ENCODE data around the gene MSRB1.

Gene MSRB1

DNA sequence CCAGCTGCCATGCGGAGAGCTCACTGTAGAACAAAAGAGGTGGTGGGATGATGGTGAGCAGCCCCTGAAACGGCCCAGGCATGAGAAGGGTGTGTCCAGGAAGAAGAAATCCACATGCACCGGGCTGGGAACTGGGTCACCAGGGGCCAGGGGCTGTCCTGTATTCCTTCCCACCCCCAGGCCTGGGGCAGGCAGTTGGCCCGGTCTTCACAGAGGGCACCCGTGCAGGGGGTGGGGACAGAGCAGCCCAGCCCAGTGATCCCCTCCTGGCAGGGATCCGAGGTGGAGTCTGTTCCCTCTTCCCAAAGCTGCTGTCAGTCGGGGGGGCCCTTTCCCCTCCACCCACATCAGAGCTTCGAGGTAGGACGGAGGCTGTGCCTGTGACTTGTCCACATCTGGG, 34.0 kb downstream of the MSRB1 start:
- H3K27me3 ChIP-seq (ENCODE audit: control insufficient read depth in 1 of 2, insufficient read depth in 2 of 2, low read length in 2 of 2) = peaks cover 0 to 14% of the 10 kb centered on the region in 2 donors

DNA sequence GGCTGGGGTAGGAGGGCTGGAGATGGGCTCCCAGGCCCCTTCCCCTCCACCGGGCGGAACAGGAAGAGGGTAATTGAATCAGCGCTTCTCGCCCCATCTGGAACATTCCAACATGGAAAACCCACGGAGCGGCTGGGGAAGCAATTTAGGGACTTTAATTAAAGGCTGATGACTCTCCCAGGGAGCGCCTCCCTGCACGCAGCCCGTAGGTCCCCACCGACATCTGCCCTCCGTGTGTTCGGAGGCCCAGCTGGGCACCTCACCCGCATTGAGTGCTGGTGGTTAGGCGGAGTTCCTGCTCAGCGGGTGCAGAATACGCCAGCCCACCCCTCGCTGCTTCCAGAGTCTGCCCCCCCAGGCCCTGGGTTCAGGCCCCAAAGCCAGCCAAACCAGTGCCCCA, 34.8 kb downstream of the MSRB1 start:
- Histone ChIP-seq H3K27ac (ENCODE audit: low read depth, low read length) (no peak overlapping the region), H3K36me3 (ENCODE audit: control insufficient read depth in 1 of 2, insufficient read depth in 2 of 2, low read length in 2 of 2) (no peaks in the 10 kb centered on the region), H3K9me3 (ENCODE audit: control insufficient read depth in 1 of 2, low read length in 2 of 2) (no peaks in the 10 kb centered on the region), H3K9ac (ENCODE audit: low read depth in 1 of 2, low read length in 2 of 2) (no peak overlapping the region), H3K27me3 (ENCODE audit: control insufficient read depth in 1 of 2, insufficient read depth in 2 of 2, low read length in 2 of 2) (peaks cover 0 to 14% of the 10 kb centered on the region in 2 donors), H3K4me3 (ENCODE audit: low read depth in 1 of 2, low read length in 2 of 2) (no peak overlapping the region), H3K4me1 (ENCODE audit: control insufficient read depth in 1 of 2, insufficient read depth in 2 of 2, low read length in 2 of 2) (peaks cover 22 to 28% of the 10 kb centered on the region in 2 donors)

More for the DNA sequence above, 34.0 kb downstream of the MSRB1 start:
- H3K9ac ChIP-seq (ENCODE audit: low read depth in 1 of 2, low read length in 2 of 2) = no peak overlapping the region
- H3K27ac ChIP-seq (ENCODE audit: low read depth, low read length) = no peak overlapping the region
- H3K4me3 ChIP-seq (ENCODE audit: low read depth in 1 of 2, low read length in 2 of 2) = no peak overlapping the region
- no peaks in the 10 kb centered on the region for H3K36me3 ChIP-seq (ENCODE audit: control insufficient read depth in 1 of 2, insufficient read depth in 2 of 2, low read length in 2 of 2)
- no peaks in the 10 kb centered on the region for H3K9me3 ChIP-seq (ENCODE audit: control insufficient read depth in 1 of 2, low read length in 2 of 2)
- H3K4me1 ChIP-seq (ENCODE audit: control insufficient read depth in 1 of 2, insufficient read depth in 2 of 2, low read length in 2 of 2) = peaks cover 27 to 34% of the 10 kb centered on the region in 2 donors

DNA sequence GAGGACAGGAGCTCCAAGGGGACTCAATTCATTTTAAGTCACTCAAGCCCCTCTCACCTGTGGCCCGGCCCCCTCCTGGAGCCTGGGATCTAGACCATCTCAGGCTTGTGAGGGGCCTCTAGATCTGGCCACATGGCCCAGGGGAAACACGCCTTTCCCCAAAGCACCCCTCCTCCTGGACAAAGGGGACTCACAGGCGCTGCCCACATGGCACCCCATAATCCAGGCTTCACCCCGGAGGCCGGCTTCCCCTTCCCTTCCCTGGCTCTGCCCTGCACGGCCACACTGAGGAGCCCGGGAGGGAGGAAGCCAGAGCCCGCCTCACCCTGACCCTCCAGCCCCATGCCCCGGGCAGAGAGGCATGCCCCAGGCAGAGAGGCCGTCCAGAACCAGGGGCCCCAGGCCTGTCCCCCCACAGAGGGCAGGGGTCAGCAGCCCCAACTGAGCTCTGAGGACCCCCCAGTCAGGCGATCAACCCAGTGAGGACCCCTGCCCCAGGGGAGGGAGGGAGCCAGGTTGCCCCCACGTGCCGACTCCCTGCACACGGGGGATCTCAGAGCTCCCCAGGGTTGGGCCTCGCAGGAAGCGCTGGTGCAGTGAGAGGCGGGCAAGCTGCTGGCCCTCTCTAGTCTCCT, 35.7 kb downstream of the MSRB1 start:
- no peak overlapping the region for H3K27ac ChIP-seq (ENCODE audit: low read depth, low read length)
- no peaks in the 10 kb centered on the region for H3K9me3 ChIP-seq (ENCODE audit: control insufficient read depth in 1 of 2, low read length in 2 of 2)
- no peak overlapping the region for H3K9ac ChIP-seq (ENCODE audit: low read depth in 1 of 2, low read length in 2 of 2)
- H3K4me1 ChIP-seq (ENCODE audit: control insufficient read depth in 1 of 2, insufficient read depth in 2 of 2, low read length in 2 of 2) = peaks cover 20 to 22% of the 10 kb centered on the region in 2 donors
- no peak overlapping the region for H3K4me3 ChIP-seq (ENCODE audit: low read depth in 1 of 2, low read length in 2 of 2)
- H3K36me3 ChIP-seq (ENCODE audit: control insufficient read depth in 1 of 2, insufficient read depth in 2 of 2, low read length in 2 of 2) = no peaks in the 10 kb centered on the region
- H3K27me3 ChIP-seq (ENCODE audit: control insufficient read depth in 1 of 2, insufficient read depth in 2 of 2, low read length in 2 of 2) = peaks cover 0 to 14% of the 10 kb centered on the region in 2 donors

DNA sequence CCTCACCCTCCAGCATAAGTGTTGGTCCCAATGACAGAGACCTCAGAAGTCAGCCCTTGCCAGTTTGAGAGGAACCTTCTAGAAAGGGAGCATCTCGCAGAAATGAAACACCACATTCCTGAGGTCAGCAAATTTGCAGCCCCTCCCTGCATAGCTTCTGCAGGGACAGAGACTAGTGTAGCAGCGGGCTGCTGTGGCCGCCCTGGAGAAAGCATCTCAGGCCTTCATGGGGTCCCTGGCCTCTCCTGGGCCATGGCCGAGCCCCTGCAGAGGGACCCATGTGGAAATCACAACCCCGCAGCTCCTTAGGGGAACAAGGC, 36.2 kb downstream of the MSRB1 start:
- H3K4me3 ChIP-seq (ENCODE audit: low read depth in 1 of 2, low read length in 2 of 2) = no peak overlapping the region
- H3K36me3 ChIP-seq (ENCODE audit: control insufficient read depth in 1 of 2, insufficient read depth in 2 of 2, low read length in 2 of 2) = no peaks in the 10 kb centered on the region
- H3K27ac ChIP-seq (ENCODE audit: low read depth, low read length) = no peak overlapping the region
- peaks cover 0 to 14% of the 10 kb centered on the region in 2 donors for H3K27me3 ChIP-seq (ENCODE audit: control insufficient read depth in 1 of 2, insufficient read depth in 2 of 2, low read length in 2 of 2)
- no peaks in the 10 kb centered on the region for H3K9me3 ChIP-seq (ENCODE audit: control insufficient read depth in 1 of 2, low read length in 2 of 2)
- peaks cover 14 to 17% of the 10 kb centered on the region in 2 donors for H3K4me1 ChIP-seq (ENCODE audit: control insufficient read depth in 1 of 2, insufficient read depth in 2 of 2, low read length in 2 of 2)
- H3K9ac ChIP-seq (ENCODE audit: low read depth in 1 of 2, low read length in 2 of 2) = no peak overlapping the region

DNA sequence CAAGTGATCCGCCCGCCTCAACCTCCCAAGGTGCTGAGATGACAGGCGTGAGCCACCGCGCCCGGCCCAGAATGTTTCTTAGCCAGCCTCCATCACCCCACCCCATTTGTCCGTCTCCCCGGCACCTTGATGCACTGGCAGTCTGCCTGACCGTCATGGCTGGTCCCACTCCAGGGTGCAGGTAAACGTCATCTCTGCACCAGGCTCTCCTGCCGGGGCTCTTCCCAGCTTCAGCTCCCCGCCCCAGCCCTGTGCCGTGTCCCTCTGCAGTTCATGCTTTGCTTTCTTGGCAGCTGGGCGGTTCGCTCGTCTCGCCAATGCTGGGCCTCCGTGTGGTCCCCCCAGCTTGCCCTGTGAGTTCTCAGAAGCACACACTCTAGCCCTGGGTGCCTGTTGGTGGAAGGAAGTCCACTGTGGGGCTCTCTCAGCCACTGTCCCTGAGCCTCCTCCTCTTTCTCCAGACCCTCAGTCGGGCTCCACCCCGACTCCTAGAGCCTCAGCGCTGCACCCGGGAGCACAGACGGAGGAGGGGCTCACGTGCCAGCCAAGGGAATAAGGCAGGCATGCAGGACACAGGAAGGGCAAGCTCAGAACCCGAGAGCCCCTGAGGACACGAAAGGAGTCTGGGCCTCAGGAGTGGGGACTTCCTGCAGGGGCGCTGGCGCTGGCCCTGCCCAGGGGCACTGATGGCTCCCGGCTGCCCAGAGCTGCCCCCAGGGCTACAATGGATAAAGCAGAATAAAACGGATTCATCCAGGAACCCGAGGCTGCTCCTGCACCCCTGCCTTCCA, 36.7 kb downstream of the MSRB1 start:
- no peaks in the 10 kb centered on the region for H3K9me3 ChIP-seq (ENCODE audit: control insufficient read depth in 1 of 2, low read length in 2 of 2)
- no peak overlapping the region for H3K4me3 ChIP-seq (ENCODE audit: low read depth in 1 of 2, low read length in 2 of 2)
- H3K9ac ChIP-seq (ENCODE audit: low read depth in 1 of 2, low read length in 2 of 2) = no peak overlapping the region
- H3K27ac ChIP-seq (ENCODE audit: low read depth, low read length) = no peak overlapping the region
- H3K27me3 ChIP-seq (ENCODE audit: control insufficient read depth in 1 of 2, insufficient read depth in 2 of 2, low read length in 2 of 2) = peaks cover 0 to 14% of the 10 kb centered on the region in 2 donors
- no peaks in the 10 kb centered on the region for H3K36me3 ChIP-seq (ENCODE audit: control insufficient read depth in 1 of 2, insufficient read depth in 2 of 2, low read length in 2 of 2)
- peaks cover 11 to 15% of the 10 kb centered on the region in 2 donors for H3K4me1 ChIP-seq (ENCODE audit: control insufficient read depth in 1 of 2, insufficient read depth in 2 of 2, low read length in 2 of 2)

DNA sequence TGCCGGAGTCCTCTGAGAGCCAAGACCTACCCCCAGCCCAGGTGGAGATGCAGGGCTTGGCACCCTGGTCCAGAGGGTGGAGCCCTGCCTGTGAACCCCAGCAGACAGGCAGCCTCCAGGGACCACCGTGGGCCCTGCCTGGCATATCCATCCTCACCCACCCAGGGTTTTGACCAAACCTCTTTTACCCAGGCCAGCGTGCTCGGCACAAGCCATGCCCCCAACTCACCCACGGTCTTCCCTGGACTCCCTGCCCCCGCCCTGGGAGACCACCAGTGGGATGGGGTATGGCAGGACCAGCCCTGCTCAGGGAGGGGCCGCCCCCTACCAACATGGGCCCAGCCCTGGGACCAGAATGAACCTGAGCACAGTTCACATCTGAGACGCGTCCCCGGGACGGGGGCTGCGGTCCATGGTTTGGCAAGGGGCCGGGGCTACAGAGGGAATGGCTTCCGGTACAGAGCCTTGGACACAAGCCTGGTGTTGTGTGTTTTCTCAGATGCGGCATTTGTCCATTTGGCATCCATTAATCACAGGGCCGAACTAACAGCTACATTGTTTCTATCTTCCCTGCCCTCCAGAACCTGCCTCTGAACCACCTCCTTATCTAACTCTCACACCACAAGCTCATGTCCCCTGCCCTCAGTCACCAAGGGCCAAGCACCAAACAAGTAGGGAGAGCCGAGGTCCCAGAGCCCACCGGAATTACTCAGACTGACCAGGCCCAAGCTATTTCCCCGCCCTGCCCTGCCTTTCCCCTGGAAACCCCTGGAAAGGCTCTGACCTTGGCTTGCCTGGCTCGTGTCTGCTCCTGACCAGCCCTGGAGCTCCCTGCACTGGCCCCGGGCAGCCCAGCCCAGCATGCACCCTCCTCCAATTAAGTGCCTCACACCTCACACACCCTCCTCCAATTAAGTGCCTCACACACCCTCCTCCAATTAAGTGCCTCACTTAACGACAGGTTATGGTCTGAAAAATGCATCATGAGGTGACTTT, 38.9 kb downstream of the MSRB1 start:
- H3K9ac ChIP-seq (ENCODE audit: low read depth in 1 of 2, low read length in 2 of 2) = no peak overlapping the region
- no peaks in the 10 kb centered on the region for H3K9me3 ChIP-seq (ENCODE audit: control insufficient read depth in 1 of 2, low read length in 2 of 2)
- H3K4me3 ChIP-seq (ENCODE audit: low read depth in 1 of 2, low read length in 2 of 2) = no peak overlapping the region
- H3K27ac ChIP-seq (ENCODE audit: low read depth, low read length) = no peak overlapping the region
- H3K27me3 ChIP-seq (ENCODE audit: control insufficient read depth in 1 of 2, insufficient read depth in 2 of 2, low read length in 2 of 2) = peaks cover 0 to 14% of the 10 kb centered on the region in 2 donors
- H3K4me1 ChIP-seq (ENCODE audit: control insufficient read depth in 1 of 2, insufficient read depth in 2 of 2, low read length in 2 of 2) = peaks cover 13 to 14% of the 10 kb centered on the region in 2 donors
- H3K36me3 ChIP-seq (ENCODE audit: control insufficient read depth in 1 of 2, insufficient read depth in 2 of 2, low read length in 2 of 2) = no peaks in the 10 kb centered on the region

DNA sequence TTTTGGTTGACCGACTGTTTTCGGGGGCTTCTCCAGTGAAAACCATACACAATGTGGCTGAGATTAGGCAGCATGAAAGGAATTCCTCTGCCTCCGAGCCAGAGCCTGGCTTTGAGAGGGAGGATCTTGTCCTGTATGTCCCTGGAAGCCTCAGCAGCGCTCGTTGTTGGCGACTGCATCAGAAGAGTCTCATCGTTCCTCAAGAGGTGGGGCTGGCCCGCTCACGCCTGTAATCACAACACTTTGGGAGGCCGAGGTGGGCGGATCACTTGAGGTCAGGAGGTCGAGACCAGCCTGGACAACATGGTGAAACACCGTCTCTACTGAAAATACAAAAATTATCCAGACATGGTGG, 39.8 kb downstream of the MSRB1 start:
- no peak overlapping the region for H3K4me3 ChIP-seq (ENCODE audit: low read depth in 1 of 2, low read length in 2 of 2)
- no peaks in the 10 kb centered on the region for H3K36me3 ChIP-seq (ENCODE audit: control insufficient read depth in 1 of 2, insufficient read depth in 2 of 2, low read length in 2 of 2)
- no peak overlapping the region for H3K27ac ChIP-seq (ENCODE audit: low read depth, low read length)
- H3K4me1 ChIP-seq (ENCODE audit: control insufficient read depth in 1 of 2, insufficient read depth in 2 of 2, low read length in 2 of 2) = peaks cover 13 to 14% of the 10 kb centered on the region in 2 donors
- H3K27me3 ChIP-seq (ENCODE audit: control insufficient read depth in 1 of 2, insufficient read depth in 2 of 2, low read length in 2 of 2) = peaks cover 0 to 9% of the 10 kb centered on the region in 2 donors
- no peaks in the 10 kb centered on the region for H3K9me3 ChIP-seq (ENCODE audit: control insufficient read depth in 1 of 2, low read length in 2 of 2)
- no peak overlapping the region for H3K9ac ChIP-seq (ENCODE audit: low read depth in 1 of 2, low read length in 2 of 2)

DNA sequence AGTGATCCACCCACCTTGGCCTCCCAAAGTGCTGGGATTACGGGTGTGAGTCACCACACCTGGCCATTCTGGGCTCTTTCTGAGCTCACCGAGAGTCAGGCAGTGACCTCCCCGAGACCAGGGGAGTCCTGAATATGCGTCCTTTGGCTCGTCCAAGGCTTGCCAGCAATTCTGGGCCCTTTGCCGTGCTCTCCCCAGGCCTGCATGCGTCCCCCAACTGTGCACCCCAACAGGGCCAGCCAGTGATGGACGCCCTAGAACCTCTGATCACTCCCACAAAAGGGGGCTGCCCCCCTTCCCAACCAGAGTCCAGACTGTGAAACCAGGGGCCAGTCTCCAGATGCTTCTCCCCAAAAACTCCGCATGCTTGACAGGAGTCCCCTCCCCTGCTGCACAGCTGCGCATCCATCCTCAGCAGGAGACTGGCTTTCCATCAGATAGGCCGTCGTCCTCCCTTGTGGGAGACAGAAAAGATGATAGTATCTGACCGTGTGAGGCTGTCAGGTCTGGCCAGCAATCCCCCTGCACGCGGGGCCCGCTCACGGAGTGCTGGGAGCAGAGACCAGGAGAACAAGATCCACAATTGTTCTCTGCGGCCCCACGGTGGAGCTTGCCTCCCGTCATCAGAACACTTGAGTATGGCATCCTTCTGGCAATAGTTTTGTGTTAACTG, 40.3 kb downstream of the MSRB1 start:
- Histone ChIP-seq H3K9me3 (ENCODE audit: control insufficient read depth in 1 of 2, low read length in 2 of 2) (no peaks in the 10 kb centered on the region), H3K27ac (ENCODE audit: low read depth, low read length) (no peak overlapping the region), H3K36me3 (ENCODE audit: control insufficient read depth in 1 of 2, insufficient read depth in 2 of 2, low read length in 2 of 2) (no peaks in the 10 kb centered on the region), H3K27me3 (ENCODE audit: control insufficient read depth in 1 of 2, insufficient read depth in 2 of 2, low read length in 2 of 2) (peaks cover 0 to 8% of the 10 kb centered on the region in 2 donors), H3K4me1 (ENCODE audit: control insufficient read depth in 1 of 2, insufficient read depth in 2 of 2, low read length in 2 of 2) (peaks cover 13 to 14% of the 10 kb centered on the region in 2 donors), H3K4me3 (ENCODE audit: low read depth in 1 of 2, low read length in 2 of 2) (no peak overlapping the region), H3K9ac (ENCODE audit: low read depth in 1 of 2, low read length in 2 of 2) (no peak overlapping the region)

DNA sequence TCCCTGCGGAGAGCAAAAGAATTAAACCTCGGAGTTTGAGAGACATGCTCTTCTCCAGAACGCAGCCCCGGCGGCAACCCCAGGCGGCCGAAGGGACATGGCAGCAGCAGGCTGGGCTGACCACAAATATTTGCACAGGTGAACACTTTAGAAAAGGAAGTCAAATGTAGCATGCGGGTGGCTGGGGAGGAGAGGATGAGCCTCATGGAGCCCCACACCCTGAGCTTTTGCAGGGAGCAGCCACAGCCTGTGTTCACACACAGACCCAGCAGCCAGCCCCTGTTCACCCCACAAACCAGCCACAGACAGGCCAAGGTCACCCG, 42.6 kb downstream of the MSRB1 start:
- Histone ChIP-seq H3K27me3 (ENCODE audit: control insufficient read depth in 1 of 2, insufficient read depth in 2 of 2, low read length in 2 of 2) (no peaks in the 10 kb centered on the region), H3K4me1 (ENCODE audit: control insufficient read depth in 1 of 2, insufficient read depth in 2 of 2, low read length in 2 of 2) (peaks cover 14 to 16% of the 10 kb centered on the region in 2 donors)

More for the DNA sequence above, 42.6 kb downstream of the MSRB1 start:
- H3K9ac ChIP-seq (ENCODE audit: low read depth in 1 of 2, low read length in 2 of 2) = no peak overlapping the region
- H3K36me3 ChIP-seq (ENCODE audit: control insufficient read depth in 1 of 2, insufficient read depth in 2 of 2, low read length in 2 of 2) = no peaks in the 10 kb centered on the region
- H3K9me3 ChIP-seq (ENCODE audit: control insufficient read depth in 1 of 2, low read length in 2 of 2) = no peaks in the 10 kb centered on the region
- no peak overlapping the region for H3K27ac ChIP-seq (ENCODE audit: low read depth, low read length)
- no peak overlapping the region for H3K4me3 ChIP-seq (ENCODE audit: low read depth in 1 of 2, low read length in 2 of 2)

All from duodenal mucosa (tissue), 2 donors.